H1 (cell line): ENCODE results near the gene HDC. TPM values are rescaled to one million over a fixed set of nuclear protein-coding genes. Genes with fewer than 3 reads are reported as not detected.

Experiments used
- CTCF ChIA-PET: fragments of 300-600 bp; sonication (Branson Sonifier 250); formaldehyde crosslinking; loops from one replicate; lab custom pipeline; 2021; ENCODE audit not compliant: partially characterized antibody; lab: Charles Lee
- POLR2A ChIA-PET: fragments of 300-600 bp; sonication (Branson Sonifier 250); formaldehyde crosslinking; loops from one replicate; lab custom pipeline; 2021; ENCODE audit warnings: inconsistent platforms; ENCODE audit not compliant: partially characterized antibody; lab: Charles Lee
- DNase-seq, 2 experiments: peaks; one replicate each; pipeline versions ENCODE4 v3.0.0 to v3.0.0-alpha.2; 2010 to 2022; ENCODE audit warnings: low spot score in 2 of 2, low read depth in 1 of 2, mixed read lengths in 1 of 2
- FAIRE-seq: peaks from 2 replicates; lab custom pipeline; 2011; peaks lifted over from hg19 to GRCh38; lab: Jason Lieb, UNC
- H2AFZ ChIP-seq: 2 replicates; pipeline ENCODE4 v1.8.1; 2012; ENCODE audit warnings: low read length, inconsistent platforms
- H2AK5ac ChIP-seq: 2 replicates; pipeline ENCODE4 v1.6.1; 2013; ENCODE audit warnings: low read depth, low read length
- H2BK120ac ChIP-seq: replicated peaks from 2 replicates; pipeline ENCODE3; 2013; ENCODE audit warnings: low read depth, low read length, inconsistent platforms
- H2BK12ac ChIP-seq: 2 replicates; pipeline ENCODE4 v1.6.1; 2013; ENCODE audit warnings: low read depth, low read length
- H2BK15ac ChIP-seq: 2 replicates; pipeline ENCODE4 v1.6.1; 2013; ENCODE audit warnings: low read length
- H2BK20ac ChIP-seq: 2 replicates; pipeline ENCODE4 v1.6.1; 2013; ENCODE audit warnings: low read length
- H2BK5ac ChIP-seq: 2 replicates; pipeline ENCODE4 v1.6.1; 2013; ENCODE audit warnings: low read depth, low read length
- H3K14ac ChIP-seq: 2 replicates; pipeline ENCODE4 v1.6.1; 2013; ENCODE audit warnings: inconsistent platforms; ENCODE audit not compliant: insufficient read length
- H3K18ac ChIP-seq: 2 replicates; pipeline ENCODE4 v1.6.1; 2013; ENCODE audit warnings: low read length; ENCODE audit errors: extremely low read depth
- H3K23ac ChIP-seq: 2 replicates; pipeline ENCODE4 v1.6.1; 2013; ENCODE audit warnings: inconsistent platforms; ENCODE audit not compliant: insufficient read length
- H3K23me2 ChIP-seq: 2 replicates; pipeline ENCODE4 v1.6.1; 2013; ENCODE audit warnings: low read depth, low read length
- H3K27ac ChIP-seq: 2 replicates; pipeline ENCODE4 v1.6.1; 2011; ENCODE audit warnings: low read depth, low read length, inconsistent platforms
- H3K27me3 ChIP-seq, 4 experiments: replicated peaks in 1 of 4; 1 replicate in 1 of 4; 2 replicates in 3 of 4; pipeline versions ENCODE4 v1.6.1 to v1.8.1; 2011 to 2013; ENCODE audit warnings: low read length in 3 of 4, mild to moderate bottlenecking in 3 of 4, inconsistent platforms in 2 of 4, mixed read lengths in 2 of 4, moderate library complexity in 1 of 4; ENCODE audit not compliant: control insufficient read depth in 3 of 4, insufficient read depth in 3 of 4; ENCODE audit errors: extremely low read depth in 1 of 4
- H3K36me3 ChIP-seq, 4 experiments: 2 replicates each; pipeline versions ENCODE4 v1.6.1 to v1.8.1; 2011 to 2013; ENCODE audit warnings: mild to moderate bottlenecking in 4 of 4, low read length in 3 of 4, moderate library complexity in 2 of 4, control low read depth in 1 of 4, inconsistent platforms in 1 of 4; ENCODE audit not compliant: insufficient read depth in 4 of 4, control insufficient read depth in 2 of 4
- H3K4ac ChIP-seq: replicated peaks from 2 replicates; pipeline ENCODE3; 2013; ENCODE audit warnings: low read length, low read depth, mixed read lengths, inconsistent platforms; ENCODE audit not compliant: insufficient read length
- H3K4me1 ChIP-seq, 4 experiments: replicated peaks in 1 of 4; 1 replicate in 1 of 4; 2 replicates in 3 of 4; pipeline versions ENCODE4 v1.6.1 to v1.8.1; 2011 to 2013; ENCODE audit warnings: low read length in 3 of 4, inconsistent platforms in 2 of 4, mixed read lengths in 1 of 4; ENCODE audit not compliant: insufficient read depth in 4 of 4, control insufficient read depth in 3 of 4
- H3K4me2 ChIP-seq, 2 experiments: 2 replicates each; pipeline versions ENCODE4 v1.6.1 to v1.8.1; 2011 to 2013; ENCODE audit warnings: low read depth in 2 of 2, low read length in 2 of 2, control low read depth in 1 of 2, inconsistent platforms in 1 of 2, mild to moderate bottlenecking in 1 of 2; ENCODE audit not compliant: insufficient read depth in 1 of 2
- H3K4me3 ChIP-seq, 4 experiments: fragments of 200-600, 300-600 bp in 1 of 4; sonication (generic), shearing (Covaris generic), sonication (Bioruptor Twin) in 1 of 4; 2 replicates each; pipeline versions ENCODE4 v1.5.1 to v1.8.1; 2011 to 2016; ENCODE audit warnings: low read length in 4 of 4, low read depth in 3 of 4, control low read depth in 2 of 4, inconsistent platforms in 2 of 4, mild to moderate bottlenecking in 2 of 4, mixed read lengths in 1 of 4, moderate library complexity in 1 of 4; ENCODE audit not compliant: insufficient read depth in 2 of 4; ENCODE audit errors: extremely low read depth in 1 of 4
- H3K56ac ChIP-seq: replicated peaks from 2 replicates; pipeline ENCODE3; 2013; ENCODE audit warnings: low read depth, mild to moderate bottlenecking, mixed read lengths, low read length, inconsistent platforms; ENCODE audit not compliant: insufficient read length
- H3K79me1 ChIP-seq: 2 replicates; pipeline ENCODE4 v1.6.1; 2013; ENCODE audit warnings: low read depth, low read length, control low read depth
- H3K79me2 ChIP-seq, 2 experiments: 2 replicates each; pipeline versions ENCODE4 v1.6.1 to v1.8.1; 2012 to 2013; ENCODE audit warnings: low read length in 2 of 2, mild to moderate bottlenecking in 2 of 2, inconsistent platforms in 1 of 2; ENCODE audit not compliant: insufficient read depth in 2 of 2, control insufficient read depth in 1 of 2
- H3K9ac ChIP-seq, 4 experiments: replicated peaks in 1 of 4; 1 replicate in 1 of 4; 2 replicates in 3 of 4; pipeline versions ENCODE4 v1.6.1 to v1.8.1; 2011 to 2013; ENCODE audit warnings: low read depth in 3 of 4, low read length in 3 of 4, control low read depth in 2 of 4, mild to moderate bottlenecking in 2 of 4, moderate library complexity in 2 of 4, inconsistent platforms in 1 of 4; ENCODE audit errors: extremely low read depth in 1 of 4
- H3K9me3 ChIP-seq, 2 experiments: 2 replicates each; pipeline versions ENCODE4 v1.6.1 to v1.8.1; 2012 to 2013; ENCODE audit warnings: mild to moderate bottlenecking in 2 of 2, moderate library complexity in 2 of 2, control low read depth in 1 of 2, inconsistent platforms in 1 of 2, low read depth in 1 of 2, low read length in 1 of 2, mixed read lengths in 1 of 2; ENCODE audit not compliant: insufficient read depth in 2 of 2
- H4K20me1 ChIP-seq, 2 experiments: replicated peaks in 1 of 2; 2 replicates each; pipeline versions ENCODE3 to v1.8.1; 2011 to 2013; ENCODE audit warnings: inconsistent platforms in 2 of 2, low read length in 2 of 2, mild to moderate bottlenecking in 1 of 2; ENCODE audit not compliant: insufficient read depth in 2 of 2, control insufficient read depth in 1 of 2
- H4K5ac ChIP-seq: 2 replicates; pipeline ENCODE4 v1.6.1; 2013; ENCODE audit warnings: low read length, low read depth, mixed read lengths, inconsistent platforms; ENCODE audit not compliant: insufficient read length
- H4K8ac ChIP-seq: 2 replicates; pipeline ENCODE4 v1.8.0; 2013; ENCODE audit warnings: mild to moderate bottlenecking, moderate library complexity, low read length, inconsistent platforms; ENCODE audit not compliant: insufficient read depth; ENCODE audit errors: extremely low read depth
- H4K91ac ChIP-seq: replicated peaks from 2 replicates; pipeline ENCODE3; 2013; ENCODE audit warnings: low read length, mixed read lengths, inconsistent platforms; ENCODE audit not compliant: insufficient read length
- NRF1 ChIP-seq: IDR thresholded peaks from 2 replicates; pipeline ENCODE4 v1.6.1; 2011; ENCODE audit warnings: mild to moderate bottlenecking, low read depth, low read length, improper control_type of control experiment
- POLR2AphosphoS5 ChIP-seq: IDR thresholded peaks from 2 replicates; pipeline ENCODE4 v1.6.1; 2011; ENCODE audit warnings: low read depth, low read length
- WGBS, 2 experiments: shearing (Covaris generic) in 1 of 2; methylation state at CpG; one replicate each; pipeline versions ENCODE4 v1.1.6 to v1.1.7; 2013 to 2015; ENCODE audit warnings: low lambda C conversion rate in 2 of 2, mixed read lengths in 2 of 2, inconsistent platforms in 1 of 2, low coverage in 1 of 2, missing lambda C conversion rate in 1 of 2; ENCODE audit not compliant: insufficient replicate concordance in 2 of 2, insufficient coverage in 1 of 2, insufficient read length in 1 of 2; ENCODE audit errors: extremely low coverage in 1 of 2, missing lambda C conversion rate in 1 of 2; 5-methylcytosine and 5-hydroxymethylcytosine counted together
- polyA plus RNA-seq, 7 experiments: library from polyadenylated mRNA; depleted of rRNA in 3 of 7; stranded (reverse) in 5 of 7; unstranded in 2 of 7; fragments of >200 nt in 5 of 7; fragments of 200-250 nt in 2 of 7; gene quantifications; 1 replicate in 5 of 7; 2 replicates in 1 of 7; 4 replicates in 1 of 7; pipeline versions ENCODE4 v1.2.1 to v1.2.3, GENCODE V29; 2011 to 2013; ENCODE audit warnings: missing spikeins in 2 of 7, mixed read lengths in 2 of 7
- total RNA-seq: library from RNA; stranded (reverse); fragmentation: NEBNext Ultra II Directional; extraction: Animal tissue kit (Norgen Biotek cat#: 25700); gene quantifications from 2 replicates; pipeline ENCODE4 v1.2.1, GENCODE V29; 2021

The HDC gene
- total and polyA plus RNA-seq, 2 of the 8 experiments (the other 6 are each of a cell fraction or from before 2014, with no cell fraction given): 0.20 to 0.22 TPM

GRCh38 chr15:50224606-50225005 is 40.9 kb downstream of the HDC start:
- no peak overlapping the region for H2AK5ac ChIP-seq
- no peak overlapping the region for H3K4me3 ChIP-seq
- no peak overlapping the region for H2BK12ac ChIP-seq
- 94% methylated on average over 5 of the region's 5 CpGs; no CpG with 5 or more reads in 1 of the 2 experiments for WGBS, 2 experiments
- H3K9ac ChIP-seq: no peak overlapping the region
- no peak overlapping the region for H2AFZ ChIP-seq
- DNase-seq (no peak), FAIRE-seq (no peak)
- H3K4ac ChIP-seq: no peak overlapping the region
- H3K27me3 ChIP-seq: no peaks in the 10 kb centered on the region
- H4K8ac ChIP-seq: no peak overlapping the region
- no peak overlapping the region for H3K27ac ChIP-seq
- no peaks in the 10 kb centered on the region for H3K23me2 ChIP-seq
- no peak overlapping the region for H2BK20ac ChIP-seq
- H3K36me3 ChIP-seq: peaks cover 0 to 3% (median 0%) of the 10 kb centered on the region in 4 experiments; a peak in 2 of 8 replicates
- no peak overlapping the region for H4K91ac ChIP-seq
- H3K79me2 ChIP-seq: no peaks in the 10 kb centered on the region; a peak in 1 of 4 replicates
- H3K79me1 ChIP-seq: no peaks in the 10 kb centered on the region
- no peak overlapping the region for H2BK15ac ChIP-seq
- no peak overlapping the region for H3K14ac ChIP-seq
- H4K5ac ChIP-seq: no peak overlapping the region
- ChIA-PET CTCF (interaction anchor here (0.7 to 1.7 kb wide), 4 partner anchors 15 to 100 kb away, joined by 3 to 9 read pairs (median 5); no protein-coding TSS in a partner anchor), POLR2A (no interaction called here)
- H3K4me1 ChIP-seq: no peaks in the 10 kb centered on the region
- H3K23ac ChIP-seq: no peak overlapping the region
- no peaks in the 10 kb centered on the region for H4K20me1 ChIP-seq
- no peak overlapping the region for H3K4me2 ChIP-seq
- H3K56ac ChIP-seq: no peak overlapping the region
- no peak overlapping the region for H3K18ac ChIP-seq
- no peak for TF ChIP-seq POLR2AphosphoS5
- TF ChIP-seq NRF1: no peak
- no peak overlapping the region for H2BK120ac ChIP-seq
- no peaks in the 10 kb centered on the region for H3K9me3 ChIP-seq
- no peak overlapping the region for H2BK5ac ChIP-seq
